PFSK-1 (cell line): ENCODE measurements around the gene APBB1.

ENCODE experiments used
- FOXP2 ChIP-seq: optimal IDR thresholded peaks from 2 replicates; pipeline ENCODE3; 2011; ENCODE audit warnings: borderline replicate concordance, control low read depth, inconsistent platforms; ENCODE audit not compliant: insufficient read depth; ENCODE audit errors: extremely low read length, extremely low read depth
- POLR2AphosphoS5 ChIP-seq: IDR thresholded peaks from 2 replicates; pipeline ENCODE4 v1.6.1; 2012; ENCODE audit warnings: low read depth, mild to moderate bottlenecking, control low read depth, low read length, moderate library complexity
- SIN3A ChIP-seq: IDR thresholded peaks from 2 replicates; pipeline ENCODE4 v1.6.1; 2012; ENCODE audit warnings: mild to moderate bottlenecking, low read length, moderate library complexity, borderline replicate concordance; ENCODE audit not compliant: insufficient read depth
- TAF1 ChIP-seq: IDR thresholded peaks from 2 replicates; pipeline ENCODE4 v1.6.1; 2012; ENCODE audit warnings: low read length, control low read depth, borderline replicate concordance; ENCODE audit not compliant: insufficient read depth
- TF ChIP-seq, protein P1 (sequence below), 2 experiments: IDR thresholded peaks; 2 replicates each; pipeline versions ENCODE4 v1.6.1 to v1.8.0; 2011 to 2012; ENCODE audit warnings: low read depth in 2 of 2, low read length in 2 of 2, control low read depth in 1 of 2, inconsistent platforms in 1 of 2, mild to moderate bottlenecking in 1 of 2, moderate library complexity in 1 of 2; ENCODE audit not compliant: insufficient read depth in 1 of 2

The APBB1 gene

DNA sequence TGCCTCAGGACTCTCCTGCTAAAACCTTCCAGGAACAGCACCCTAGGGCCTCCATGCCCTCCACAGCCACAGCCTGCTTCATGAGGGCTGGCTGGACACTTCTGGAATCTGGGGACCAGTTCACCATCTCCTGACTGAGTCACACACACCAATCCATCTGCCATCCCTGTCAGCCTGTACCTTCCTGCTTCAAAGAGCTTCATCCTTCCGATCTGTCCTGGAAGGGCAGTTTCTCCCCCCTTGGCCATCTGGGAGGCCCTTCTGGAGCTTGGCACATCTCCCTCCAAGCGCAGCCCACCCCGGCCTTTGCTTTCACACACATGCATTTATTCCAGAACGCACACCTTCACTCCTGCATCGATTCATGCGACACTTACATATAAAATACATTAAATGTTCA is 13.0 kb downstream of the APBB1 start:
- TF ChIP-seq TAF1, result no peak
- TF ChIP-seq FOXP2, result no peak
- TF ChIP-seq, protein P1, sequence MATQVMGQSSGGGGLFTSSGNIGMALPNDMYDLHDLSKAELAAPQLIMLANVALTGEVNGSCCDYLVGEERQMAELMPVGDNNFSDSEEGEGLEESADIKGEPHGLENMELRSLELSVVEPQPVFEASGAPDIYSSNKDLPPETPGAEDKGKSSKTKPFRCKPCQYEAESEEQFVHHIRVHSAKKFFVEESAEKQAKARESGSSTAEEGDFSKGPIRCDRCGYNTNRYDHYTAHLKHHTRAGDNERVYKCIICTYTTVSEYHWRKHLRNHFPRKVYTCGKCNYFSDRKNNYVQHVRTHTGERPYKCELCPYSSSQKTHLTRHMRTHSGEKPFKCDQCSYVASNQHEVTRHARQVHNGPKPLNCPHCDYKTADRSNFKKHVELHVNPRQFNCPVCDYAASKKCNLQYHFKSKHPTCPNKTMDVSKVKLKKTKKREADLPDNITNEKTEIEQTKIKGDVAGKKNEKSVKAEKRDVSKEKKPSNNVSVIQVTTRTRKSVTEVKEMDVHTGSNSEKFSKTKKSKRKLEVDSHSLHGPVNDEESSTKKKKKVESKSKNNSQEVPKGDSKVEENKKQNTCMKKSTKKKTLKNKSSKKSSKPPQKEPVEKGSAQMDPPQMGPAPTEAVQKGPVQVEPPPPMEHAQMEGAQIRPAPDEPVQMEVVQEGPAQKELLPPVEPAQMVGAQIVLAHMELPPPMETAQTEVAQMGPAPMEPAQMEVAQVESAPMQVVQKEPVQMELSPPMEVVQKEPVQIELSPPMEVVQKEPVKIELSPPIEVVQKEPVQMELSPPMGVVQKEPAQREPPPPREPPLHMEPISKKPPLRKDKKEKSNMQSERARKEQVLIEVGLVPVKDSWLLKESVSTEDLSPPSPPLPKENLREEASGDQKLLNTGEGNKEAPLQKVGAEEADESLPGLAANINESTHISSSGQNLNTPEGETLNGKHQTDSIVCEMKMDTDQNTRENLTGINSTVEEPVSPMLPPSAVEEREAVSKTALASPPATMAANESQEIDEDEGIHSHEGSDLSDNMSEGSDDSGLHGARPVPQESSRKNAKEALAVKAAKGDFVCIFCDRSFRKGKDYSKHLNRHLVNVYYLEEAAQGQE (IDR thresholded peaks at IDR 0.05; ENCODE audit: insufficient read depth in 1 of 2, low read depth in 2 of 2, low read length in 2 of 2), result no peak
- TF ChIP-seq SIN3A, result no peak
- no peak for TF ChIP-seq POLR2AphosphoS5

DNA sequence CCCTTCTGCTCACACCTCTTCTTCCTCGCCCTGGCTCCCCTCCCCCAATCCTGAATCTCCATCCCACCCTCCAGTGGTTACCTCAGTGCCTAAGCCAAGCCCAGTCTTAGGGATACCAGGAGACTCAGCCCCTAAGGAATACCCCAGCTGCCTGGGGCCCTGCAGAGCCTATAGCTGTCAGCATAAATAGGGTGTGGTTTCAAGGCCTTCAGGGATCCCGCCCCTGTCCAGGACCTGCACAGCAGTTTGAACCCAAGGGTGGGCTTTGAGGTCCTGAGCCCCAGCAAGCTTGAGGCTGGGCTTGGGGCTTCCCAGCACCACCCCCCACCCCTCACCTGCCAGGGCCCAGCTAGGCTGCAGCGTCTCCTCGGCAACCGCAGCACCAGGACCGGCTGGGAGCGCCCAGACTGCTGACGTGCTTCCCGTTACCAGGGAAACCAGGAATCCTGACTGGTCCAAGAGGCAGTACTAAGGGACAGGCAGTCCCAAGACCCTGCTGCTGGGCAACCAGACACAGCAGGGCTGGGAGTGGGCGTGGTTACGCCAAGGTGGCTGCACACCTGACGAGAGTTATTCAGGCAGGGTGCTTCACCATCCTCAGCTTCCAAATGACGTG is 13.7 kb downstream of the APBB1 start:
- no peak for TF ChIP-seq SIN3A

DNA sequence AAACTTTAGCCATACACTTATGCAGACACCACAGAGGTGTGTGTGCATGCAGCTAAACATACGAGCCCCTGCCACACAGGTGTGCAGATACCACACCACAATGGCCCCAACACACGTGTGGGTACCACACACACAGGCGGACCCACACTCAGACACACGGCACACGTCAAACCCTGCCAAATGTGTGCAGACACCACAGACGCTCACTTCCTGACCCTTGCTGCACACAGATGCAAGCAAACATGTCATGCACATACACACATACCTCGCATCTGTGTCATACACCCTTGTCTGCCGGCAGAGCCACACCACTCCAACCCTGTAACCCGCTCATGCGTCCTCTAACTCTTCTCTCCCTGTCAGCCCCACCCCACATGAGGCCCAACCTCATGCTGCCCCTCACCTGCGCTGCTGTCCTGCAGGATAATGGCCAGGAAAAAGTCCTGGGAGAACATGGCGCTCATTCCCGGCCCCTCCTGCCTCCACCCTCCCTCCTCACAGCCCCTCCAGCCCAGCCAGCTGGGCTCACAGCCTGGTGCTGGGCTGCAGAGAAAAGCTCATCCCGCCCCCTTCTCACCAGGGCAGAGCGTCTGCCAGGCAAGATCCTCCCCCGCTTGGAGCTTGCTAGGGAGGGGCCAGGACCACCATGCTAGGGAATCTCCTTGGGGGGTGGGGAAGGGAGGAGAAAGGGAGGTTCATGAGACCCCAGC is 14.4 kb downstream of the APBB1 start:
- TF ChIP-seq TAF1 (no peak), POLR2AphosphoS5 (no peak), SIN3A (no peak)
- TF ChIP-seq, protein P1 (IDR thresholded peaks at IDR 0.05; ENCODE audit: insufficient read depth in 1 of 2, low read depth in 2 of 2, low read length in 2 of 2), result no peak

DNA sequence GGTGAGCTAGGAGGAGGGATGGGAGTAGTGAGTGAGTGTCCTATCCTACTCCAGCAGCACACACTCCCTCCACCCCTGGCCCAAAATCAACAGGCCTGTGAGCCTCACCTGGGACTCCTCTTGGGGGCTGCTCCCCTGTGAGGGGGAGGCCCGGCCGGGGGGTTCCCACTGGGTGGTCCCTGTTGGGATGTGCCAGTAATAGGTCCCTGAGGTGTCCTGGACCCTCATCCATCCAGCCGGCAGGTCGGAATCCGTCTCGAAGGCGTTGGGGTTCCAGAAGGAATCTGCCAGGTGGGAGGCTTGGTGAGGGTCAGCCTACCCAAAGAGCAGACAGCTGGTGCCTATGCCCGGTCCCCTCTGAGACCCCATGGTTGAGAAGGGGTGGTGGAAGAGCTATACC is 15.4 kb downstream of the APBB1 start:
- TF ChIP-seq SIN3A (no peak), FOXP2 (no peak), POLR2AphosphoS5 (no peak), TAF1 (no peak)
- TF ChIP-seq, protein P1 (IDR thresholded peaks at IDR 0.05; ENCODE audit: insufficient read depth in 1 of 2, low read depth in 2 of 2, low read length in 2 of 2), result no peak

DNA sequence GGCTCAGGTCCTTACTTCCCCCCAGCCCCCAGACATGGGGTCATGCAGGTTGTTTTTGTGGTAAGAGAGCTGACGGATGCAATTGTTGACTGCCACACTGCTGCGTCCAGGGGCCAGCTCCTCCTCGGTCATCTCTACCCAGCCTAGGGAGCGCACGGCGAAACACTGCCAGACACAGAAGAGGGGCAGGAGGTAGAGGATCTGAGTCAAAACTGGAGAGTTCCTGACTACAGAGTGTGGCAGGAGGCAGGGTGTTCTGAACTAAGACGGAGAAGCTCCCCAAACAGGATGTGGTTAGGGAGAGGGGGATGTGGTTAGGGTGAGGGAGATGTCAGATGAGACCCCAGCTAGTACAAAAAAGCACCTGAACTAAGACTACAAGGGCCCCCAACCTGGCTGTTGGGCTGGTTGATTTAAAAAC is 16.3 kb downstream of the APBB1 start:
- TF ChIP-seq FOXP2 (no peak), SIN3A (no peak), POLR2AphosphoS5 (no peak), TAF1 (no peak)
- TF ChIP-seq, protein P1 (IDR thresholded peaks at IDR 0.05; ENCODE audit: insufficient read depth in 1 of 2, low read depth in 2 of 2, low read length in 2 of 2), result no peak
